Measurements from ENCODE around the gene DIPK1B. TPM values are rescaled to one million over a fixed set of nuclear protein-coding genes. Genes with fewer than 3 reads are reported as not detected.
"Not testable (repeated sequence)": the region's sequence is repeated elsewhere in the genome, so short reads cannot be mapped to it uniquely, and the experiment has no call there.

The DIPK1B gene
- total RNA-seq, 1 experiment from 2014 or later = 12.5 TPM

- peak; percentile 73 for DNase-seq (ENCODE audit: low read depth)
- in situ Hi-C loops (cut with HindIII; ENCODE audit: low pct_unique_long_range_greater_than_20kb, low sequenced_read_pairs) = not testable (repeated sequence)
These were observed 54.2 kb downstream of the DIPK1B start for GRCh38 chr9:136766410-136767120.

- no peak for DNase-seq (ENCODE audit: low read depth)
- in situ Hi-C loops (cut with HindIII; ENCODE audit: low pct_unique_long_range_greater_than_20kb, low sequenced_read_pairs) = no loop called here
These were observed 57.4 kb downstream of the DIPK1B start for GRCh38 chr9:136769710-136770191.

- no peak for DNase-seq (ENCODE audit: low read depth)
- in situ Hi-C loops (cut with HindIII; ENCODE audit: low pct_unique_long_range_greater_than_20kb, low sequenced_read_pairs) = no loop called here
These were observed 59.6 kb downstream of the DIPK1B start for GRCh38 chr9:136771907-136772415.

GRCh38 chr9:136773386-136774044 is 61.1 kb downstream of the DIPK1B start:
- in situ Hi-C loops (cut with HindIII; ENCODE audit: low pct_unique_long_range_greater_than_20kb, low sequenced_read_pairs) = no loop called here
- DNase-seq (ENCODE audit: low read depth) = peak; percentile 33

Other genes with a start within 250 kb of the DIPK1B start
- 4.4 and 5.4 TPM in 2 replicates for gene SEC16A, start 229.5 kb upstream of the DIPK1B start, total RNA-seq (2014; rRNA removed; shearing (Covaris generic); ENCODE audit: low replicate concordance)
- 7.2 and 7.9 TPM in 2 replicates for gene NOTCH1, start 166.5 kb upstream of the DIPK1B start, total RNA-seq (2014; rRNA removed; shearing (Covaris generic); ENCODE audit: low replicate concordance)
- 51.4 and 58.6 TPM in 2 replicates for gene EGFL7, start 49.7 kb upstream of the DIPK1B start, total RNA-seq (2014; rRNA removed; shearing (Covaris generic); ENCODE audit: low replicate concordance)
- 92.9 and 94.5 TPM in 2 replicates for gene AGPAT2, start 25.1 kb upstream of the DIPK1B start, total RNA-seq (2014; rRNA removed; shearing (Covaris generic); ENCODE audit: low replicate concordance)
- gene LCN10, start 30.4 kb downstream of the DIPK1B start, total RNA-seq (2014; rRNA removed; shearing (Covaris generic); ENCODE audit: low replicate concordance) = not detected in 2 replicates
- gene LCN6, start 36.0 kb downstream of the DIPK1B start, total RNA-seq (2014; rRNA removed; shearing (Covaris generic); ENCODE audit: low replicate concordance) = not detected in 2 replicates
- gene LCN8, start 45.7 kb downstream of the DIPK1B start, total RNA-seq (2014; rRNA removed; shearing (Covaris generic); ENCODE audit: low replicate concordance) = not detected in 2 replicates
- not detected in 2 replicates for gene LCN15, start 51.9 kb downstream of the DIPK1B start, total RNA-seq (2014; rRNA removed; shearing (Covaris generic); ENCODE audit: low replicate concordance)
- gene TMEM141, start 78.8 kb downstream of the DIPK1B start, total RNA-seq (2014; rRNA removed; shearing (Covaris generic); ENCODE audit: low replicate concordance) = 230 and 313 TPM in 2 replicates
- gene CCDC183, start 83.8 kb downstream of the DIPK1B start, total RNA-seq (2014; rRNA removed; shearing (Covaris generic); ENCODE audit: low replicate concordance) = 1.1 TPM in 1 of 2 replicates, not detected in the other
- gene RABL6, start 95.4 kb downstream of the DIPK1B start, total RNA-seq (2014; rRNA removed; shearing (Covaris generic); ENCODE audit: low replicate concordance) = 103 and 104 TPM in 2 replicates
- gene AJM1, start 129.9 kb downstream of the DIPK1B start, total RNA-seq (2014; rRNA removed; shearing (Covaris generic); ENCODE audit: low replicate concordance) = 1.3 and 1.7 TPM in 2 replicates
- 125 and 127 TPM in 2 replicates for gene PHPT1, start 136.8 kb downstream of the DIPK1B start, total RNA-seq (2014; rRNA removed; shearing (Covaris generic); ENCODE audit: low replicate concordance)
- 0.17 TPM in 2 replicates for gene MAMDC4, start 139.8 kb downstream of the DIPK1B start, total RNA-seq (2014; rRNA removed; shearing (Covaris generic); ENCODE audit: low replicate concordance)
- 460 and 494 TPM in 2 replicates for gene EDF1, start 153.7 kb downstream of the DIPK1B start, total RNA-seq (2014; rRNA removed; shearing (Covaris generic); ENCODE audit: low replicate concordance)
- gene TRAF2, start 173.9 kb downstream of the DIPK1B start, total RNA-seq (2014; rRNA removed; shearing (Covaris generic); ENCODE audit: low replicate concordance) = 61.9 and 67.0 TPM in 2 replicates
- 139 and 152 TPM in 2 replicates for gene FBXW5, start 232.2 kb downstream of the DIPK1B start, total RNA-seq (2014; rRNA removed; shearing (Covaris generic); ENCODE audit: low replicate concordance)
- not detected in 2 replicates for gene C8G, start 232.7 kb downstream of the DIPK1B start, total RNA-seq (2014; rRNA removed; shearing (Covaris generic); ENCODE audit: low replicate concordance)
- gene LCN12, start 239.7 kb downstream of the DIPK1B start, total RNA-seq (2014; rRNA removed; shearing (Covaris generic); ENCODE audit: low replicate concordance) = not detected in 2 replicates

Measured in Caki2 (cell line).